Body of pancreas (tissue), 4 donors: Measurements from ENCODE around the gene GATAD2A. TPM values are rescaled to one million over a fixed set of nuclear protein-coding genes. Genes with fewer than 3 reads are reported as not detected.

Experiments used
- ATAC-seq: fragments of 150-250 bp; one replicate; pipeline ENCODE4 v1.9.1; 2016
- DNase-seq, 4 donors: peaks; one replicate each; pipeline ENCODE4 v3.0.0-alpha.2; 2019
- H3K27ac ChIP-seq, 4 donors: fragments of 200-600 bp; sonication (generic); 1 replicate in 3 of 4; 2 replicates in 1 of 4; pipeline versions ENCODE4 v1.5.1 to v1.6.1; 2016 to 2019; ENCODE audit warnings: mild to moderate bottlenecking in 1 of 4, mixed read lengths in 1 of 4, moderate library complexity in 1 of 4
- H3K27me3 ChIP-seq, 2 donors: fragments of 200-600 bp; sonication (generic); one replicate each; pipeline ENCODE4 v1.6.0; 2016; ENCODE audit warnings: mild to moderate bottlenecking in 1 of 2
- H3K36me3 ChIP-seq, 2 donors: fragments of 200-600 bp; sonication (generic); replicated peaks in 1 of 2; 2 replicates each; pipeline ENCODE4 v1.5.1; 2016; ENCODE audit warnings: low read depth in 2 of 2; ENCODE audit not compliant: insufficient read depth in 1 of 2
- H3K4me1 ChIP-seq: fragments of 200-600 bp; sonication (generic); one replicate; pipeline ENCODE4 v1.6.0; 2016
- H3K4me3 ChIP-seq, 2 donors: fragments of 200-600 bp; sonication (generic); 1 replicate in 1 of 2; 2 replicates in 1 of 2; pipeline ENCODE4 v1.5.1; 2016 to 2019
- H3K9me3 ChIP-seq, 3 donors: fragments of 200-600 bp; sonication (generic); 1 replicate in 2 of 3; 2 replicates in 1 of 3; pipeline ENCODE4 v1.5.1; 2016
- POLR2A ChIP-seq, 3 donors: fragments of 450-650 bp; IDR thresholded peaks; one replicate each; pipeline ENCODE4 v1.6.1; 2016; ENCODE audit warnings: antibody characterized with exemption in 3 of 3, mild to moderate bottlenecking in 2 of 3
- WGBS, 2 donors: methylation state at CpG; one replicate each; pipeline ENCODE4 v1.1.5; 2017; 5-methylcytosine and 5-hydroxymethylcytosine counted together
- intact Hi-C: fragments of 100-400 bp; cut with DNase I; formaldehyde crosslinking; loops from one replicate; pipeline ENCODE4 v1.15.1; 2023
- total RNA-seq, 2 donors: library from RNA; depleted of rRNA; stranded (reverse); fragments of >200 nt; gene quantifications; one replicate each; pipeline ENCODE4 v1.1.0, GENCODE V29; 2016
- TF ChIP-seq, protein P1 (sequence below), 7 experiments: fragments of 450-650 bp in 4 of 7; fragments of 200-600 bp in 3 of 7; sonication (generic) in 3 of 7; IDR thresholded peaks; one replicate each; pipeline ENCODE4 v1.5.1; 2016 to 2019; ENCODE audit warnings: antibody characterized with exemption in 7 of 7

Gene GATAD2A
- total RNA-seq, 2 donors from 2014 or later, result 30.0 to 35.8 TPM

DNA sequence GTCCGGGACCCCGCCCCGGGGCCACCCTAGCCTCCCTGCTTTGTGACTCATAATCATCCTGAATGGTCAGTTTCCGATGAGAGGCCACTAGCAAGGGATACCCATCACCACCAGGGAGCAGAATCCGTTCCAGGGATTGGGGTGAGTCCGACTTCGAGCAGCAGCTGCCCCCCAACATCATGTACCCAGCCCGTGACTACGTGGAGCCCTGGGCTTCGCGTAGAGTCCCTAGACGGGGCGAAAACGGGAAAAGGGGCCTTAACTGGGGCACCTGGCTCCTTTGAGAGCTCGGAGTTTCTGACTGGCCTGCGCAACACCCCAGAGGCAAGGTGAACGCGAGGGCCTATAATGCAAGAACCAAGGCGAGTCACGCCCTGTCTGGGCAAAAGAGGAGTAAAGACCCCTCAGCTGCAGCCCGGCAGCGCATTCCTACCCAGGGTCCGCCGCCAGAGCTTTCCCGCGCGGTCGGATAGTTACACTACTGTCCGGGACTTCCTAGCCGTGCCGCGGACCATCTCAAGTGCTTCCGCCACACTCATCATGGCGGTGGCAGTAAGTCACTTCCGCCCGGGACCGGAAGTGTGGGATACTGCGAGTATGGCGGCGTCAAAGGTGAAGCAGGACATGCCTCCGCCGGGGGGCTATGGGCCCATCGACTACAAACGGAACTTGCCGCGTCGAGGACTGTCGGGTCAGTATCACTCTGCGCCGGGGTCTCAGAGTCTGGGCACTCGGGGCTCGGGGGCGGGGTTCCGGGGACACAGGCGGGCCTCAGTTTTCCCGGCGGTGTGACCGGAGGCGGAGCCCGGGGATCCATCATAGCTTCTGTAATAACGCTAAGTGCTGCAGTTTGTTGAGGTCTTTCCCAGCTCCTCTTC, 110.4 kb downstream of the GATAD2A start, which contains the start of gene NDUFA13:
Gene NDUFA13 (plus strand): TSS at position 584 of the 878 bp plus-strand sequence. CDS start 14 bp downstream, at position 598.
- Histone ChIP-seq H3K36me3 (no peaks in the 10 kb centered on the region), H3K9me3 (no peaks in the 10 kb centered on the region), H3K27ac (peak within 1 kb of the TSS; percentile 62 to 76 (median 66)), H3K4me1 (peaks cover 23% of the 10 kb centered on the region), H3K4me3 (peak within 1 kb of the TSS; percentile 64 to 73), H3K27me3 (no peaks in the 10 kb centered on the region)
- ATAC-seq (peak; percentile 97), DNase-seq (peak; percentile 93 to 94 (median 94))
- TF ChIP-seq, protein P1, sequence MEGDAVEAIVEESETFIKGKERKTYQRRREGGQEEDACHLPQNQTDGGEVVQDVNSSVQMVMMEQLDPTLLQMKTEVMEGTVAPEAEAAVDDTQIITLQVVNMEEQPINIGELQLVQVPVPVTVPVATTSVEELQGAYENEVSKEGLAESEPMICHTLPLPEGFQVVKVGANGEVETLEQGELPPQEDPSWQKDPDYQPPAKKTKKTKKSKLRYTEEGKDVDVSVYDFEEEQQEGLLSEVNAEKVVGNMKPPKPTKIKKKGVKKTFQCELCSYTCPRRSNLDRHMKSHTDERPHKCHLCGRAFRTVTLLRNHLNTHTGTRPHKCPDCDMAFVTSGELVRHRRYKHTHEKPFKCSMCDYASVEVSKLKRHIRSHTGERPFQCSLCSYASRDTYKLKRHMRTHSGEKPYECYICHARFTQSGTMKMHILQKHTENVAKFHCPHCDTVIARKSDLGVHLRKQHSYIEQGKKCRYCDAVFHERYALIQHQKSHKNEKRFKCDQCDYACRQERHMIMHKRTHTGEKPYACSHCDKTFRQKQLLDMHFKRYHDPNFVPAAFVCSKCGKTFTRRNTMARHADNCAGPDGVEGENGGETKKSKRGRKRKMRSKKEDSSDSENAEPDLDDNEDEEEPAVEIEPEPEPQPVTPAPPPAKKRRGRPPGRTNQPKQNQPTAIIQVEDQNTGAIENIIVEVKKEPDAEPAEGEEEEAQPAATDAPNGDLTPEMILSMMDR (IDR thresholded peaks at IDR 0.05), result no peak
- TF ChIP-seq POLR2A (IDR thresholded peaks at IDR 0.05), result peak; percentile 51 to 88 (median 81)
- intact Hi-C loops, result no loop called here
- WGBS, 2 donors, result 3 to 4% methylated on average over 27 to 61 of the region's 61 CpGs

DNA sequence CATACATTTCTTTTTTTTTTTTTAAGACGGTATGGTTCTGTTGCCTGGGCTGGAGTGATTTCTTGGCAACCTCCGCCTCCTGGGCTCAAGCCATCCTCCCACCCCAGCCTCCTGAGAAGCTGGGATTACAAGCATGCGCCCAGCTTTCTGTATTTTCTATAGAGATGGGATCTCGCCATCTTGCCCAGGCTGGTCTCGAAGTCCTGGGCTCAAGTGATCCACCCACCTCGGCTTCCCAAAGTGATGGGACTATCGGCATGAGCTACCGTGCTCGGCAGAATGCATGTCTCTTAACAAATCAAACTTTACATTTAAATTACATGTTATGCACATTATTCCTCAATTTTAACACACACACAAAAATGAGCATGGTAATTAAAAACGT, 111.8 kb downstream of the GATAD2A start:
- H3K9me3 ChIP-seq, result no peaks in the 10 kb centered on the region
- no peak overlapping the region for H3K4me3 ChIP-seq
- WGBS, 2 donors, result 78% methylated on average over 10 of the region's 10 CpGs
- no peak for TF ChIP-seq POLR2A (IDR thresholded peaks at IDR 0.05)
- TF ChIP-seq, protein P1 (IDR thresholded peaks at IDR 0.05), result no peak
- DNase-seq, result no peak
- H3K27ac ChIP-seq, result no peak overlapping the region
- ATAC-seq, result no peak
- H3K27me3 ChIP-seq, result no peaks in the 10 kb centered on the region
- intact Hi-C loops, result no loop called here
- no peaks in the 10 kb centered on the region for H3K36me3 ChIP-seq
- H3K4me1 ChIP-seq, result peaks cover 23% of the 10 kb centered on the region

- 78 to 80% methylated on average over 6 of the region's 6 CpGs for WGBS, 2 donors
- ATAC-seq, result no peak
- intact Hi-C loops, result no loop called here
Measured at GRCh38 chr19:19520989-19521388, 115.5 kb downstream of the GATAD2A start.

GRCh38 chr19:19523177-19523576, 117.7 kb downstream of the GATAD2A start:
- TF ChIP-seq POLR2A (IDR thresholded peaks at IDR 0.05), result no peak
- TF ChIP-seq, protein P1 (IDR thresholded peaks at IDR 0.05), result no peak
- WGBS, 2 donors, result 88 to 100% methylated on average over 3 of the region's 3 CpGs
- no peaks in the 10 kb centered on the region for H3K27me3 ChIP-seq
- ATAC-seq (no peak), DNase-seq (no peak)
- no peak overlapping the region for H3K4me3 ChIP-seq
- H3K27ac ChIP-seq, result no peak overlapping the region
- no peaks in the 10 kb centered on the region for H3K9me3 ChIP-seq
- intact Hi-C loops, result no loop called here
- peaks cover 0 to 3% of the 10 kb centered on the region in 2 donors for H3K36me3 ChIP-seq
- H3K4me1 ChIP-seq, result no peaks in the 10 kb centered on the region

More at GRCh38 chr19:19520989-19521388, 115.5 kb downstream of the GATAD2A start:
- TF ChIP-seq POLR2A (IDR thresholded peaks at IDR 0.05), result no peak
- TF ChIP-seq, protein P1 (IDR thresholded peaks at IDR 0.05), result no peak
- Histone ChIP-seq H3K9me3 (no peaks in the 10 kb centered on the region), H3K4me1 (peaks cover 15% of the 10 kb centered on the region), H3K36me3 (no peaks in the 10 kb centered on the region), H3K4me3 (no peak overlapping the region), H3K27ac (no peak overlapping the region), H3K27me3 (no peaks in the 10 kb centered on the region)
- no peak for DNase-seq
